Measurements from ENCODE around the gene KCNRG.

KCNRG gene

GRCh38 chr13:49993666-49994065, 21.6 kb upstream of the KCNRG start:
- peaks cover 28% of the 10 kb centered on the region for H3K4me1 Mint-ChIP-seq

GRCh38 chr13:49995625-49996101, 19.6 kb upstream of the KCNRG start:
- H3K4me1 Mint-ChIP-seq: peaks cover 36% of the 10 kb centered on the region
- H3K36me3 Mint-ChIP-seq (ENCODE audit: low read depth): peaks cover 23% of the 10 kb centered on the region
- H3K27me3 Mint-ChIP-seq (ENCODE audit: low read depth, poor library complexity): peaks cover under 1% of the 10 kb centered on the region
- no peak for DNase-seq
- peak overlapping the region; percentile 80 for H3K4me3 Mint-ChIP-seq
- H3K9me3 Mint-ChIP-seq: no peaks in the 10 kb centered on the region
- TF ChIP-seq CTCF (IDR thresholded peaks at IDR 0.05): no peak
- peak overlapping the region; percentile 58 for H3K27ac Mint-ChIP-seq

More at GRCh38 chr13:49993666-49994065, 21.6 kb upstream of the KCNRG start:
- Mint-ChIP-seq H3K27me3 (ENCODE audit: low read depth, poor library complexity) (peaks cover 3% of the 10 kb centered on the region), H3K9me3 (no peaks in the 10 kb centered on the region), H3K36me3 (ENCODE audit: low read depth) (peaks cover 8% of the 10 kb centered on the region), H3K4me3 (no peak overlapping the region), H3K27ac (no peak overlapping the region)
- DNase-seq: no peak
- no peak for TF ChIP-seq CTCF (IDR thresholded peaks at IDR 0.05)

- H3K4me3 Mint-ChIP-seq: peak overlapping the region; percentile 80
- H3K27ac Mint-ChIP-seq: no peak overlapping the region
- peaks cover 36% of the 10 kb centered on the region for H3K4me1 Mint-ChIP-seq
- H3K9me3 Mint-ChIP-seq: no peaks in the 10 kb centered on the region
- no peak for TF ChIP-seq CTCF (IDR thresholded peaks at IDR 0.05)
- H3K27me3 Mint-ChIP-seq (ENCODE audit: low read depth, poor library complexity): no peaks in the 10 kb centered on the region
- H3K36me3 Mint-ChIP-seq (ENCODE audit: low read depth): peaks cover 30% of the 10 kb centered on the region
- peak; percentile 95 for DNase-seq
These were observed 18.9 kb upstream of the KCNRG start for GRCh38 chr13:49996161-49996915.

GRCh38 chr13:49996951-49997895, 18.0 kb upstream of the KCNRG start, which contains the start of gene TRIM13:
TRIM13 (plus strand) TSS chr13:49997042; CDS start chr13:50011941, 14,899 bp downstream.
- H3K4me3 Mint-ChIP-seq: peak within 1 kb of the TSS; percentile 92
- peaks cover 36% of the 10 kb centered on the region for H3K4me1 Mint-ChIP-seq
- peak; percentile 88 for DNase-seq
- H3K36me3 Mint-ChIP-seq (ENCODE audit: low read depth): peaks cover 39% of the 10 kb centered on the region
- no peaks in the 10 kb centered on the region for H3K27me3 Mint-ChIP-seq (ENCODE audit: low read depth, poor library complexity)
- peak; percentile 57 for TF ChIP-seq CTCF (IDR thresholded peaks at IDR 0.05)
- no peaks in the 10 kb centered on the region for H3K9me3 Mint-ChIP-seq
- peak within 1 kb of the TSS; percentile 94 for H3K27ac Mint-ChIP-seq

GRCh38 chr13:49997955-49998354, 17.3 kb upstream of the KCNRG start:
- Mint-ChIP-seq H3K9me3 (no peaks in the 10 kb centered on the region), H3K4me3 (peak overlapping the region; percentile 92), H3K36me3 (ENCODE audit: low read depth) (peaks cover 46% of the 10 kb centered on the region), H3K27ac (peak overlapping the region; percentile 94), H3K4me1 (peaks cover 36% of the 10 kb centered on the region), H3K27me3 (ENCODE audit: low read depth, poor library complexity) (no peaks in the 10 kb centered on the region)
- DNase-seq: no peak
- no peak for TF ChIP-seq CTCF (IDR thresholded peaks at IDR 0.05)
